ENCODE results near the gene DDC. TPM values are rescaled to one million over a fixed set of nuclear protein-coding genes. Genes with fewer than 3 reads are reported as not detected.
"Not testable (repeated sequence)": the region's sequence is repeated elsewhere in the genome, so short reads cannot be mapped to it uniquely, and the experiment has no call there.

Gene DDC
- total RNA-seq, 1 experiment from 2014 or later: not detected

GRCh38 chr7:50466815-50467585, 98.2 kb downstream of the DDC start:
- Histone ChIP-seq H3K36me3 (no peaks in the 10 kb centered on the region), H3K27me3 (no peaks in the 10 kb centered on the region), H3K4me3 (no peak overlapping the region), H3K9me3 (no peaks in the 10 kb centered on the region)
- no peak for DNase-seq

- Histone ChIP-seq H3K27me3 (no peaks in the 10 kb centered on the region), H3K4me3 (no peak overlapping the region), H3K36me3 (no peaks in the 10 kb centered on the region), H3K9me3 (no peaks in the 10 kb centered on the region)
- no peak for DNase-seq
Observed at GRCh38 chr7:50463035-50463434, 102.2 kb downstream of the DDC start.

- H3K36me3 ChIP-seq: no peaks in the 10 kb centered on the region
- DNase-seq: no peak
- H3K27me3 ChIP-seq: no peaks in the 10 kb centered on the region
- no peak overlapping the region for H3K4me3 ChIP-seq
- H3K9me3 ChIP-seq: no peaks in the 10 kb centered on the region
Observed at GRCh38 chr7:50462361-50462760, 102.8 kb downstream of the DDC start.

GRCh38 chr7:50461695-50462094, 103.5 kb downstream of the DDC start:
- no peak for DNase-seq
- H3K9me3 ChIP-seq: no peaks in the 10 kb centered on the region
- no peaks in the 10 kb centered on the region for H3K36me3 ChIP-seq
- no peaks in the 10 kb centered on the region for H3K27me3 ChIP-seq
- H3K4me3 ChIP-seq: no peak overlapping the region

- not testable (repeated sequence) for H3K36me3 ChIP-seq, H3K27me3 ChIP-seq, H3K4me3 ChIP-seq, H3K9me3 ChIP-seq, DNase-seq
Observed at GRCh38 chr7:50459183-50459582, 106.0 kb downstream of the DDC start.

GRCh38 chr7:50458651-50459050, 106.6 kb downstream of the DDC start:
- H3K27me3 ChIP-seq, H3K9me3 ChIP-seq, H3K4me3 ChIP-seq, DNase-seq, H3K36me3 ChIP-seq: not testable (repeated sequence)

- Histone ChIP-seq H3K9me3 (no peaks in the 10 kb centered on the region), H3K27me3 (no peaks in the 10 kb centered on the region), H3K4me3 (no peak overlapping the region), H3K36me3 (no peaks in the 10 kb centered on the region)
- no peak for DNase-seq
Observed at GRCh38 chr7:50456371-50457123, 108.7 kb downstream of the DDC start.

GRCh38 chr7:50455658-50456057, 109.5 kb downstream of the DDC start:
- no peak for DNase-seq
- Histone ChIP-seq H3K9me3 (no peaks in the 10 kb centered on the region), H3K4me3 (no peak overlapping the region), H3K36me3 (no peaks in the 10 kb centered on the region), H3K27me3 (no peaks in the 10 kb centered on the region)

GRCh38 chr7:50454968-50455367, 110.2 kb downstream of the DDC start:
- H3K9me3 ChIP-seq: no peaks in the 10 kb centered on the region
- no peaks in the 10 kb centered on the region for H3K27me3 ChIP-seq
- no peak overlapping the region for H3K4me3 ChIP-seq
- no peaks in the 10 kb centered on the region for H3K36me3 ChIP-seq
- no peak for DNase-seq

- DNase-seq: no peak
Observed at GRCh38 chr7:50450590-50451032, 114.6 kb downstream of the DDC start.

GRCh38 chr7:50449881-50450589, 115.2 kb downstream of the DDC start, which contains the start of gene FIGNL1:
FIGNL1 (minus strand) TSS chr7:50450350; CDS start chr7:50447287, 3,063 bp downstream.
- peaks cover 9% of the 10 kb centered on the region for H3K36me3 ChIP-seq
- DNase-seq: peak; percentile 90

More at GRCh38 chr7:50450590-50451032, 114.6 kb downstream of the DDC start:
- Histone ChIP-seq H3K9me3 (no peaks in the 10 kb centered on the region), H3K4me3 (peak overlapping the region; percentile 68), H3K27me3 (no peaks in the 10 kb centered on the region), H3K36me3 (peaks cover 7% of the 10 kb centered on the region)

GRCh38 chr7:50449501-50449880, 115.7 kb downstream of the DDC start:
- H3K9me3 ChIP-seq: no peaks in the 10 kb centered on the region
- peaks cover 15% of the 10 kb centered on the region for H3K36me3 ChIP-seq
- peak overlapping the region; percentile 68 for H3K4me3 ChIP-seq
- no peak for DNase-seq
- no peaks in the 10 kb centered on the region for H3K27me3 ChIP-seq

More at GRCh38 chr7:50449881-50450589, 115.2 kb downstream of the DDC start, which contains the start of gene FIGNL1:
- Histone ChIP-seq H3K9me3 (no peaks in the 10 kb centered on the region), H3K4me3 (peak within 1 kb of the TSS; percentile 68), H3K27me3 (no peaks in the 10 kb centered on the region)

GRCh38 chr7:50448823-50449222, 116.4 kb downstream of the DDC start:
- H3K27me3 ChIP-seq: no peaks in the 10 kb centered on the region
- peak overlapping the region; percentile 68 for H3K4me3 ChIP-seq
- H3K36me3 ChIP-seq: peaks cover 16% of the 10 kb centered on the region
- no peak for DNase-seq
- H3K9me3 ChIP-seq: no peaks in the 10 kb centered on the region

- DNase-seq: peak; percentile 42
- no peaks in the 10 kb centered on the region for H3K27me3 ChIP-seq
- H3K4me3 ChIP-seq: no peak overlapping the region
- H3K36me3 ChIP-seq: peaks cover 21% of the 10 kb centered on the region
- H3K9me3 ChIP-seq: no peaks in the 10 kb centered on the region
Observed at GRCh38 chr7:50446542-50446960, 118.7 kb downstream of the DDC start.

- Histone ChIP-seq H3K4me3 (no peak overlapping the region), H3K27me3 (no peaks in the 10 kb centered on the region), H3K36me3 (peaks cover 33% of the 10 kb centered on the region), H3K9me3 (no peaks in the 10 kb centered on the region; the same call in 1 of the 2 replicates)
- DNase-seq: peak; percentile 70
Observed at GRCh38 chr7:50436133-50436806, 128.9 kb downstream of the DDC start.

GRCh38 chr7:50431722-50432305, 133.4 kb downstream of the DDC start:
- H3K9me3 ChIP-seq: no peaks in the 10 kb centered on the region; the same call in 1 of the 2 replicates
- no peaks in the 10 kb centered on the region; the same call in 1 of the 2 replicates for H3K36me3 ChIP-seq
- H3K4me3 ChIP-seq: no peak overlapping the region
- no peaks in the 10 kb centered on the region for H3K27me3 ChIP-seq
- no peak for DNase-seq

Measured in MG63 (cell line).